Coronary artery (tissue), 2 donors: Measurements from ENCODE around the gene SACS.
A peak's percentile ranks its signal among the peaks of the same experiment; 100 is the strongest.
"Not testable (repeated sequence)": the region's sequence is repeated elsewhere in the genome, so short reads cannot be mapped to it uniquely, and the experiment has no call there.

Experiments used
- DNase-seq: peaks from one replicate; pipeline ENCODE4 v3.0.0-alpha.2; 2017; ENCODE audit warnings: low spot score
- H3K27ac ChIP-seq, 2 donors: fragments of 200-600 bp; sonication (generic); one replicate each; pipeline ENCODE4 v1.5.1; 2016 to 2019
- H3K4me3 ChIP-seq: fragments of 200-600 bp; sonication (generic); 2 replicates; pipeline ENCODE4 v1.5.1; 2016; ENCODE audit warnings: mild to moderate bottlenecking, moderate library complexity
- CTCF ChIP-seq: fragments of 200-600 bp; sonication (generic); IDR thresholded peaks from one replicate; pipeline ENCODE4 v1.5.1; 2019; ENCODE audit warnings: antibody characterized with exemption

Gene SACS

GRCh38 chr13:23319883-23320224, 113.6 kb downstream of the SACS start:
- Histone ChIP-seq H3K27ac (peak overlapping the region in 1 of 2 donors; percentile 85), H3K4me3 (no peak overlapping the region)
- no peak for DNase-seq
- no peak for TF ChIP-seq CTCF

- not testable (repeated sequence) for H3K27ac ChIP-seq, H3K4me3 ChIP-seq, DNase-seq
Measured at GRCh38 chr13:23314837-23315236, 118.7 kb downstream of the SACS start.

- no peak overlapping the region for H3K27ac ChIP-seq
- no peak for DNase-seq
- H3K4me3 ChIP-seq, result no peak overlapping the region
- TF ChIP-seq CTCF, result no peak
Measured at GRCh38 chr13:23292586-23292985, 140.9 kb downstream of the SACS start.

GRCh38 chr13:23289917-23290357, 143.6 kb downstream of the SACS start:
- DNase-seq, result no peak
- TF ChIP-seq CTCF, result no peak
- no peak overlapping the region for H3K4me3 ChIP-seq
- no peak overlapping the region for H3K27ac ChIP-seq

GRCh38 chr13:23288995-23289394, 144.5 kb downstream of the SACS start:
- TF ChIP-seq CTCF, result no peak
- H3K27ac ChIP-seq, result peak overlapping the region in 1 of 2 donors; percentile 68
- peak overlapping the region; percentile 23 for H3K4me3 ChIP-seq
- DNase-seq, result no peak

- DNase-seq, result no peak
- peak overlapping the region; percentile 23 for H3K4me3 ChIP-seq
- TF ChIP-seq CTCF, result no peak
- peak overlapping the region in 1 of 2 donors; percentile 68 for H3K27ac ChIP-seq
Measured at GRCh38 chr13:23288564-23288963, 144.9 kb downstream of the SACS start.

GRCh38 chr13:23279321-23279720, 154.2 kb downstream of the SACS start:
- Histone ChIP-seq H3K4me3 (no peak overlapping the region), H3K27ac (no peak overlapping the region)
- no peak for DNase-seq
- no peak for TF ChIP-seq CTCF
